GM23248 (cell line): ENCODE data around the gene ARSA.
A peak's percentile ranks its signal among the peaks of the same experiment; 100 is the strongest.

Experiments
- EZH2 ChIP-seq: fragments of 200-600 bp; sonication (generic); IDR thresholded peaks from 2 replicates; pipeline ENCODE4 v1.6.1; 2018; ENCODE audit warnings: antibody characterized with exemption, mild to moderate bottlenecking; ENCODE audit not compliant: insufficient read depth, poor library complexity, severe bottlenecking
- EZH2phosphoT487 ChIP-seq: fragments of 200-600 bp; sonication (generic); IDR thresholded peaks from 2 replicates; pipeline ENCODE4 v1.6.1; 2018; ENCODE audit warnings: antibody characterized with exemption, moderate library complexity, mild to moderate bottlenecking, low read depth; ENCODE audit not compliant: insufficient read depth

DNA sequence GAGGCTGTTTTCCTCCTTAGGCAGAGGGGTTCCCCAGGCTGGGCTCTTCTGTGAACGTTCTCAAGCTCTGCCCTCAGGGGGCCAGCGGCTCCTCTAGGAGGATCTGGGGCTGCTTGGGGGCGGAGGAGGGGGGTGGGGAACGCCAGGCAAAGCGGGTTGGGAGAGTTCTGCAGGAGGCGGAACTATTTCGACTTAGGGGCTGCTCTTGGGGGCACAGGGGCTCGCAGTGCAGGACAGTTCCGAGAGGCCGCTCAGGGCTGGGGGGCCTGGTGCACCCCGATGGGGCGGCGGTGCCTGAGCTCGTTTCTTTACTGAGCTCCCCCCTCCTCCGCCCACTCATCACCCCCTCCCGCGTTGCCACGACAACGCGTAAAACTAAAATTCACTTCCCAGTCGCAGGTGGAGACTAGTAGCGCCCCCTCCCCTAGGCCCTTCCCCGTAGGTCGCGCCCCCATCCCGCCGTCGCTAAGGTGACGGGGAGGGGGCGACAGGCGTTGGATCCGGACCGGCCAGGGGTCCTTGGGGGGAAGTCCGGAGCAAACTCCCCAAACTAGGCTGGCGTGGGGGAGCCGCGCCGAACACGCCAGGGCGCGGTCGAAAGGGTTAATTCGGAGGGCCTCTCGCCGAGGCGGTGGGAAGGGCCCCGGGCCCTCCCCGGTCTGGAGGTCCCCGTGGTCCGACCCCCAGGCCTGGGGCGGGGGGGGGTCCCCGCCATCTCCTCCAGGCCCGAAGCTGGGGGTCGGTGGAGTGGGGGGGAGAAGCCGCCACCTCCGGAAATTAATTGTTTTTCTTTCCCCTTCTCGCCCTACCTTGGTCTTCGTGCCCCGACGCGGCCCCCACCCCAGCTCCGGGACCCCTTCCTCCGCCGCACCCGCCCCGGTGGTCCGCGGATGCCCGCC is 45.5 kb upstream of the ARSA start:
- TF ChIP-seq EZH2phosphoT487 (no peak), EZH2 (peak; percentile 61)
